ENCODE results near the gene TOGARAM2.

TOGARAM2 gene

DNA sequence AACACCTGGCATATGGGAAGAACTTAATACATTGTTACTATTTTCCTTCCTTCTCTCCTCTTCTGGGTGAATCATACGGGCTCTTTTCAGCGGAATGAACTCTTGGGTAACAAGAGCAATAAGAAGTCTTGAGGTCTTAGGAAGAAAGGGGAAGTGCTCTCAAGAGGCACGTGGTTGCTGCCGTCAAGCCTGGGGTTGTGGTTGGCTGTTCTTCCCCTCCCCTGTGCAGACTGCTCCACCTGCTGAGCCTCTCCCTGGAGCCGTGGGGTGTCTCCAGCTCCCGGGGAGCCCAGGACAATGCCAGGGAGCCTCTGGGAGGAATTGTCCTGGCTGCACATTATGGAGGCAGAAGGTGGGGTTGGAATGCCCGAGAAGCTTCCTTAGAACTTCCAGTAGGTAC is 19.4 kb downstream of the TOGARAM2 start:
- DNase-seq = no peak

GRCh38 chr2:29000956-29001355 is 19.9 kb downstream of the TOGARAM2 start:
- DNase-seq = no peak

DNA sequence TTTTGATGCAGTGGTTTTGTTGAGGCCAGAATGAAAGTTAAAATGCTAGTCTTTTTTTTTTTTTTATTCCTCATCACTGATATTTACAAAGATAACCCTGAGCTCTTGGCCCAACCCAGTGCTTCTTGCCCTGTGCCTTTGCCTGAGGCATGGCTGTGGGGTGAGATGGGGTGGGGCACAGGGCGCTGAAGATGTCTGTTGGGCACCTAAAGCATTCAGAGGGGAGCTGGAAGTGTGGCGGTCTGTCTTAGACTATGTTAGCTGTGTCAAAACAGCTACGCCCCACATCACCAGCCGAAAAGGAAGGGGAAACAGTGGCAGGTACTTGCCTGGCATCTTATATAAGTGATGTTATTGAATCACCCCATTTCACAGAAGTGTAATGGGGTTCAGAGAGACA is 20.7 kb downstream of the TOGARAM2 start:
- DNase-seq = no peak

DNA sequence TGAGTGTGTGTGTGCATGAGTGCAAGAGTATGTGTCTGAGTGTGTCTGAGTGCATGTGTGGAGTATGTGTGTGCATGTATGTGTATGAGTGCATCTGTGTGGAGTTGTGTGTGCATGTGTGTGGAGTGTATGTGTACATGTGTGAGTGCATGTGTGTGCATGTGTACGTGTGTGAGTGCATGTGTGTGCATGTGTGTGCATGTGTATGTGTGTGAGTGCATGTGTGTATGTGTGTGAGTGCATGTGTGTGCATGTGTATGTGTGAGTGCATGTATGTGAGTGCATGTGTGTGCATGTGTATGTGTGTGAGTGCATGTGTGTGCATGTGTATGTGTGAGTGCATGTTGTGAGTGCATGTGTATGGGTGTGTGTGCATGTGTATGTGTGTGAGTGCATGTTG is 23.7 kb downstream of the TOGARAM2 start:
- no peak for DNase-seq

DNA sequence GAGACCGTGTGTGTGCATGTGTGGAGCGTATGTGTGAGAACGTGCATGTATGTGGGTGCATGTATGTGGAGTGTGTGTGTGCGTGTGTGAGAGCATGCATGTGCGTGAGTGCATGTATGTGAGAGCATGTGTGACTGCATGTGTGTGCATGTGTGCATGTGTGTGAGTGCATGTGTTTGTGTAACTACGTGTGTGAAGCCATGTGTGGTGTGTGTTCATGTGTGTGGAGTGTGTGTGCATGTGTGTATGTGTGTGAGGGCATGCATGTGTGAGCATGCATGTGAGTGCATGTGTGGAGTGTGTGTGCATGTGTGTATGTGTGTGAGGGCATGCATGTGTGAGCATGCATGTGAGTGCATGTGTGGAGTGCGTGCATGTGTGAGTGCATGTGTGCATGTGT is 24.2 kb downstream of the TOGARAM2 start:
- no peak for DNase-seq

GRCh38 chr2:29006092-29006979 is 25.2 kb downstream of the TOGARAM2 start:
- DNase-seq = no peak

DNA sequence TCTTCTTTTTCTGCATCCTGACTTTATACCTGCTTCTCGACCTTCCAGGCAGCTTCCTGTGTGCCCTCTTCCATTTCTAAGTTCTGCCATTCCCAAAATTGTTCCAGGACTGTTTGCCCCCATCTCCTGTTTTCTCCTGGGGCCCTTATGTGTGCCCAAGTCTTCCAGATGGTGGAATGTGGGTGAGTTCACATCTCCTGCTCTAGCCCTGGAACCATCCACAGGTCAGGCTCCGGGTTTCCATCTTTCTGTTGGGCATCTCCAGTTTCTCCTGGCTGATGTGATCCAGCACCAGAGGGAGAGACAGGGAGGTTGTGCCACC is 25.8 kb downstream of the TOGARAM2 start:
- DNase-seq = no peak

- no peak for DNase-seq
Measured at GRCh38 chr2:29009270-29009669, 28.2 kb downstream of the TOGARAM2 start.

DNA sequence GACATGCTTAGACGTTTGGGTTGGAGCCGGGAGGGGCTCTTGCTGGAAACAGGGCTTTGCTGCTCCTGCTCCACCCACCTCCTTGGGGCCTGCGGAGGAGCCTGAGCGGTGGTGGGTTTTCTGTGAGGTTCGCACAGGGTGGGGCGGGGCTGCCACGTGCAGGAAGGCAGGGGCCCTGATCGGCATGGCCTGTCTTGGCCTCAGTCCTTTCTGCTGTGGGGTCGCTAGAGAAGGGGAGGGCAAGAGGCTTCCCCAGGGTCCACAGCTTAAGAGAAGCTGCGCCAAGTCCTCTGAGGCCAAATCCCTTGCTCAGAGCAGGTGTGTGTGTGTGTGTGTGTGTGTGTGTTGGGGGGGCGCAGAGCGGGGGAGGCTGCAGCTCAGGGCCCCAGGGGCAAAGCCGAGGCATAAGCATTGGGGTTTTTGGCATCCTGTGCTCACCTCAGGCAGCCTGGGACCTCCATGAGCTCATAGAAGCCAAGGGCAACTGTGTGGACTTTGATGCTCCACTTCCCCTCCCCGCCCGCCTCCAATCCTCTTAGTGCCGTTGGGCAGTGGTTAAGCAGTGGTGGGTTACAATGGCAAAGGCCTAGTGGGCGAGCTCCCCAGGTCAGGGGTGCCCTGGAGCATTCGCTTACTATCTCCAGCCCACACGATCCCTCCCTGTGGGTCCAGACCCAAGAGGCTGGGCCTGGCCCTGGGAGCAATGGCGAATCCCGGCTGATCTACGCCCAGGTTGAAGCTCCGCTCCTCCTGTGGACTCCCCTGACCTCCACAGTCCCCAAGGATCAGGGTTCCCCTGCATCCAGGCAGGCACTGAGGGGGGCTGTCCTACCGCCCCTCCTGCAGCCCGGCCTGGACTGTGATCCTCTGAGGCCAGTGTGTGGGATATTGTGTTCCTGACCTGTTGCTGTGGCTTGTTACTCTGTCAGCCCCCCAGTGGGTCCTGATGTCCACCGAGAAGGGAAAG is 28.9 kb downstream of the TOGARAM2 start:
- DNase-seq = no peak

- no peak for DNase-seq
Measured at GRCh38 chr2:29010946-29011345, 29.8 kb downstream of the TOGARAM2 start.

GRCh38 chr2:29011418-29012060 is 30.4 kb downstream of the TOGARAM2 start:
- no peak for DNase-seq

DNA sequence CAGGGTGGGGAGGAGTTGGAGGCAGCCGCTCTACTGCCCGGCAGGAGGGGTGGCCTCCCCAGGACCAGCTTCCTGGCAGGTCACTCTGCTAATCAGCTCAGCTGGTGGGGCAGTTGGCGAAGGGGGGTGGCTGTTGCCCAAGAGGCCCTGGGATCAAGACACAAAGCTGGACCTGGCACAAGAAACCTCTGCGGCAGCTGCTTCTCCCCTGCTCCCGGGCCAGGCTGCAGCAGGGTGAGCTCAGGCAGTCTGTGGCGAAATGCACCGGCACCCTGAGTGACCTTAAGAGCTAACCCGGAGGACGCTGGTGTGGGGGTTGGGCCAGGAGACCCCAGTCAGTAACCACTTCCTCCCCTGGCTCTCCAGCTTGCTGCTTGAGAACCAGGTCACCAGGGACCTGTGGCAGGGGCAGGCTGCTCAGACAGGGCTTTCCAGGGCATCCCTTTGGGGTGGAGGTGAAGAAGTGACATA is 31.1 kb downstream of the TOGARAM2 start:
- DNase-seq = no peak

GRCh38 chr2:29013057-29013780 is 32.1 kb downstream of the TOGARAM2 start:
- no peak for DNase-seq

- DNase-seq = no peak
Measured at GRCh38 chr2:29014331-29014730, 33.2 kb downstream of the TOGARAM2 start.

GRCh38 chr2:29014811-29015421 is 33.8 kb downstream of the TOGARAM2 start:
- DNase-seq = no peak

- DNase-seq = no peak
Measured at GRCh38 chr2:29015701-29016470, 34.8 kb downstream of the TOGARAM2 start.

DNA sequence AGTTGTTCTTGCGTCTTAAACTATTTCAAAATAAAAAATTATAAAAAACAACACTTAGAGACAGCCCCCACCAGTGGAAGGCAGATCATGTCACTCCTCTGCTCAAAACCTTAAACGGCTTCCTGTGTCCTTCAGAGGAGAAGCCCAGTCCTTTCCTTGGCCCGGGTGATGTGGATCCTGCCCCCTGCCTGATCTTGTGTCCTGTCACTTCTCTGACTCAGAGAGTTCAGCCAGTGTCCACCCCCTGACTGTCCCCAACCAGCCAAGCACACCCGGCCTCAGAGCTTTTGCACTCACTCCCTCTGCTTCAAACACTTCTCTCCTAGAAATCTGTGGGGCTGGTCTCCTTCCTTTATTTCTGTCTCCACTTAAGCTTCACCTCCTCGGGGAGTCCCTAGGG is 35.4 kb downstream of the TOGARAM2 start:
- DNase-seq = no peak

DNA sequence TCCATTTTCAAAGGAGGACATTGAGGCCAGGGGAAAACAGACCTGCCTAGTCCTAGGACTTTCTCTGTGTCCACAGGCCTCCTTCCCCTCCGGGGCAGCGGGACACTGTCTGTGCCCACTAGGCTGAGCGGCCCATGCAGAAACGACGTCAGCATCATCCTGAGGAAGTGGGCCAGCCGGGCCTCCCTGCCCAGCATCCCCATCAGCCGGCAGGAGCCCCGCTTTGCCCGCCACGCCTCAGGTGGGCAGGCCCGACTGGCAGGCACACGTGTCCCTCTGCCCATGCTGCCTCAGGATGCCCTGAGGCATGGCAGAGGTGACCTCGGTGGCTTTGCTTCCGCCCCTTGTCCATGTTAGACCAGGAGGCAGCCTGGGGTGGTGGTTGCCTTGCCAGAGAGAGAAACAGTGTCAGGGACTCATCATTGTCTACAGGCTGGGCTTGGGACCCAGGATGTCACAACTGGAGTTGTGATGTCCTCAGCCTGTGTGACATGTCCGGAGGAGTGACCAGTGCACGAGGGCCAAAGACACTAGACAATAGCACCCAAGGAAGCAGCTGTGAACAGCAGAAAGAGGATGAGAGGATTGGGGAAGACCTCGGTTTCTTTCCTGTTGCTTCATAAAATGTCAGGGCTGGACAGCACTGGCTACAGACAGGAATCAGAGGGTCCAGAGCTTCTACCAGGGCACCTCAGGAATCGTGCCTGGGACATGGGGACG is 36.8 kb downstream of the TOGARAM2 start:
- no peak for DNase-seq

GRCh38 chr2:29021886-29022285 is 40.8 kb downstream of the TOGARAM2 start:
- DNase-seq = no peak

GRCh38 chr2:29022679-29023078 is 41.6 kb downstream of the TOGARAM2 start:
- DNase-seq = no peak

GRCh38 chr2:29023188-29023587 is 42.1 kb downstream of the TOGARAM2 start:
- no peak for DNase-seq
